ENCODE results near the gene NBPF1.
"Not testable (repeated sequence)": the region's sequence is repeated elsewhere in the genome, so short reads cannot be mapped to it uniquely, and the experiment has no call there.

DNA sequence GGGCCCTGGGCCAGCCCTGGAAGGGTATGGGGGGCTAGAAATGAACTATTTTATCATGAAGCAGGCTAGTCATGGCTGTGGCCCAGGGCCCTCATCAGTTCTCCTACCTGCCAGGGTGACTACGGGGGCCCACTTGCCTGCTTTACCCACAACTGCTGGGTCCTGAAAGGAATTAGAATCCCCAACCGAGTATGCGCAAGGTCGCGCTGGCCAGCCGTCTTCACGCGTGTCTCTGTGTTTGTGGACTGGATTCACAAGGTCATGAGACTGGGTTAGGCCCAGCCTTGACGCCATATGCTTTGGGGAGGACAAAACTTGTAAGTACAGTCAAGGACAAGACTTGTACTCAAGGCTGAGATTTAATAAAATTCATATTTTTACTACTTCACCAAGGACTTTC lies 36.6 kb upstream of the NBPF1 start:
- TF ChIP-seq, protein P1, sequence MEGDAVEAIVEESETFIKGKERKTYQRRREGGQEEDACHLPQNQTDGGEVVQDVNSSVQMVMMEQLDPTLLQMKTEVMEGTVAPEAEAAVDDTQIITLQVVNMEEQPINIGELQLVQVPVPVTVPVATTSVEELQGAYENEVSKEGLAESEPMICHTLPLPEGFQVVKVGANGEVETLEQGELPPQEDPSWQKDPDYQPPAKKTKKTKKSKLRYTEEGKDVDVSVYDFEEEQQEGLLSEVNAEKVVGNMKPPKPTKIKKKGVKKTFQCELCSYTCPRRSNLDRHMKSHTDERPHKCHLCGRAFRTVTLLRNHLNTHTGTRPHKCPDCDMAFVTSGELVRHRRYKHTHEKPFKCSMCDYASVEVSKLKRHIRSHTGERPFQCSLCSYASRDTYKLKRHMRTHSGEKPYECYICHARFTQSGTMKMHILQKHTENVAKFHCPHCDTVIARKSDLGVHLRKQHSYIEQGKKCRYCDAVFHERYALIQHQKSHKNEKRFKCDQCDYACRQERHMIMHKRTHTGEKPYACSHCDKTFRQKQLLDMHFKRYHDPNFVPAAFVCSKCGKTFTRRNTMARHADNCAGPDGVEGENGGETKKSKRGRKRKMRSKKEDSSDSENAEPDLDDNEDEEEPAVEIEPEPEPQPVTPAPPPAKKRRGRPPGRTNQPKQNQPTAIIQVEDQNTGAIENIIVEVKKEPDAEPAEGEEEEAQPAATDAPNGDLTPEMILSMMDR (IDR thresholded peaks at IDR 0.05), result not testable (repeated sequence)
- not testable (repeated sequence) for TF ChIP-seq ZFX (IDR thresholded peaks at IDR 0.05; ENCODE audit: borderline replicate concordance)

Measured in 22Rv1 (cell line).